Glutamatergic neuron (in vitro differentiated cells): ENCODE data around the gene LDLRAD3. TPM values are rescaled to one million over a fixed set of nuclear protein-coding genes. Genes with fewer than 3 reads are reported as not detected.
A peak's percentile ranks its signal among the peaks of the same experiment; 100 is the strongest.

Experiments used
- DNase-seq: peaks from one replicate; pipeline ENCODE4 v3.0.0; 2022
- H3K27ac Mint-ChIP-seq: one replicate; pipeline ENCODE4 v1.8.0; 2020; ENCODE audit warnings: mild to moderate bottlenecking, mixed read lengths, inconsistent platforms; ENCODE audit not compliant: unreplicated experiment
- H3K27me3 Mint-ChIP-seq: one replicate; pipeline ENCODE4 v1.8.0; 2020; ENCODE audit warnings: mild to moderate bottlenecking, moderate library complexity, mixed read lengths, inconsistent platforms; ENCODE audit not compliant: unreplicated experiment
- H3K36me3 Mint-ChIP-seq: one replicate; pipeline ENCODE4 v1.8.0; 2020; ENCODE audit warnings: mild to moderate bottlenecking, mixed read lengths, inconsistent platforms; ENCODE audit not compliant: unreplicated experiment
- H3K4me1 Mint-ChIP-seq: one replicate; pipeline ENCODE4 v1.8.0; 2020; ENCODE audit warnings: mild to moderate bottlenecking, low read depth, mixed read lengths, inconsistent platforms; ENCODE audit not compliant: unreplicated experiment
- H3K4me3 Mint-ChIP-seq: one replicate; pipeline ENCODE4 v1.8.0; 2020; ENCODE audit warnings: mild to moderate bottlenecking, mixed read lengths, inconsistent platforms; ENCODE audit not compliant: unreplicated experiment
- H3K9me3 Mint-ChIP-seq: one replicate; pipeline ENCODE4 v1.8.0; 2020; ENCODE audit warnings: mild to moderate bottlenecking, moderate library complexity, mixed read lengths, inconsistent platforms; ENCODE audit not compliant: unreplicated experiment
- CTCF ChIP-seq: fragments of 200-600 bp; sonication (generic); IDR thresholded peaks from one replicate; pipeline ENCODE4 v1.5.0; 2021; ENCODE audit not compliant: partially characterized antibody, unreplicated experiment
- total RNA-seq: library from RNA; stranded (reverse); fragmentation: NEBNext Ultra II Directional; extraction: Animal tissue kit (Norgen Biotek cat#: 25700); gene quantifications from one replicate; pipeline ENCODE4 v1.2.1, GENCODE V29; 2021; ENCODE audit not compliant: unreplicated experiment

The LDLRAD3 gene
- total RNA-seq, 1 donor from 2014 or later, result 59.9 TPM

- Mint-ChIP-seq H3K36me3 (peaks cover 12% of the 10 kb centered on the region), H3K4me3 (no peak overlapping the region), H3K27me3 (peaks cover 7% of the 10 kb centered on the region), H3K9me3 (peaks cover 3% of the 10 kb centered on the region), H3K27ac (no peak overlapping the region), H3K4me1 (peaks cover 21% of the 10 kb centered on the region)
- DNase-seq, result no peak
- no peak for TF ChIP-seq CTCF
These were observed 166.2 kb downstream of the LDLRAD3 start for GRCh38 chr11:36109850-36110606.

- H3K36me3 Mint-ChIP-seq, result peaks cover 12% of the 10 kb centered on the region
- no peak overlapping the region for H3K4me3 Mint-ChIP-seq
- DNase-seq, result no peak
- H3K4me1 Mint-ChIP-seq, result peaks cover 27% of the 10 kb centered on the region
- no peak overlapping the region for H3K27ac Mint-ChIP-seq
- peaks cover 6% of the 10 kb centered on the region for H3K27me3 Mint-ChIP-seq
- peaks cover 6% of the 10 kb centered on the region for H3K9me3 Mint-ChIP-seq
- TF ChIP-seq CTCF, result no peak
These were observed 167.0 kb downstream of the LDLRAD3 start for GRCh38 chr11:36110668-36111410.

- no peak overlapping the region for H3K4me3 Mint-ChIP-seq
- H3K36me3 Mint-ChIP-seq, result peaks cover 12% of the 10 kb centered on the region
- H3K4me1 Mint-ChIP-seq, result peaks cover 29% of the 10 kb centered on the region
- DNase-seq, result no peak
- no peak for TF ChIP-seq CTCF
- peaks cover 6% of the 10 kb centered on the region for H3K9me3 Mint-ChIP-seq
- peaks cover under 1% of the 10 kb centered on the region for H3K27me3 Mint-ChIP-seq
- H3K27ac Mint-ChIP-seq, result no peak overlapping the region
These were observed 170.2 kb downstream of the LDLRAD3 start for GRCh38 chr11:36114095-36114494.

GRCh38 chr11:36115378-36115801, 171.5 kb downstream of the LDLRAD3 start:
- Mint-ChIP-seq H3K4me1 (peaks cover 19% of the 10 kb centered on the region), H3K27me3 (no peaks in the 10 kb centered on the region), H3K4me3 (no peak overlapping the region), H3K9me3 (peaks cover 6% of the 10 kb centered on the region), H3K36me3 (peaks cover 12% of the 10 kb centered on the region), H3K27ac (peak overlapping the region; percentile 62)
- DNase-seq, result no peak
- no peak for TF ChIP-seq CTCF

- H3K27ac Mint-ChIP-seq, result peak overlapping the region; percentile 85
- peaks cover 22% of the 10 kb centered on the region for H3K4me1 Mint-ChIP-seq
- TF ChIP-seq CTCF, result no peak
- H3K4me3 Mint-ChIP-seq, result no peak overlapping the region
- H3K36me3 Mint-ChIP-seq, result peaks cover 12% of the 10 kb centered on the region
- DNase-seq, result peak; percentile 40
- H3K9me3 Mint-ChIP-seq, result peaks cover 6% of the 10 kb centered on the region
- H3K27me3 Mint-ChIP-seq, result no peaks in the 10 kb centered on the region
These were observed 172.3 kb downstream of the LDLRAD3 start for GRCh38 chr11:36116161-36116560.
